Gastrocnemius medialis (tissue), 4 donors: Measurements from ENCODE around the gene PAEP. TPM values are rescaled to one million over a fixed set of nuclear protein-coding genes. Genes with fewer than 3 reads are reported as not detected.

ENCODE experiments used
- ATAC-seq, 2 donors: fragments of 150-250 bp; one replicate each; pipeline ENCODE4 v1.9.1; 2016
- DNase-seq, 2 donors: peaks; one replicate each; pipeline ENCODE4 v3.0.0-alpha.2; 2019
- H3K27ac ChIP-seq, 4 donors: fragments of 200-600 bp; sonication (generic); 1 replicate in 1 of 4; 2 replicates in 3 of 4; pipeline ENCODE4 v1.5.1; 2016 to 2018; ENCODE audit warnings: mild to moderate bottlenecking in 2 of 4, moderate library complexity in 1 of 4
- H3K27me3 ChIP-seq, 3 donors: fragments of 200-600 bp; sonication (generic) in 2 of 3; 1 replicate in 1 of 3; 2 replicates in 2 of 3; pipeline versions ENCODE4 v1.5.1 to v1.6.0; 2016 to 2019; ENCODE audit warnings: mild to moderate bottlenecking in 1 of 3, moderate library complexity in 1 of 3
- H3K36me3 ChIP-seq, 2 donors: fragments of 200-600 bp; sonication (generic) in 1 of 2; one replicate each; pipeline ENCODE4 v1.5.1; 2017 to 2018
- H3K4me1 ChIP-seq, 2 donors: fragments of 200-600 bp; sonication (generic) in 1 of 2; one replicate each; pipeline ENCODE4 v1.5.1; 2016 to 2017; ENCODE audit warnings: mild to moderate bottlenecking in 2 of 2
- H3K4me3 ChIP-seq, 4 donors: fragments of 200-600 bp; sonication (generic) in 3 of 4; 1 replicate in 1 of 4; 2 replicates in 3 of 4; pipeline ENCODE4 v1.5.1; 2016 to 2019; ENCODE audit warnings: mild to moderate bottlenecking in 2 of 4
- H3K9me3 ChIP-seq, 3 donors: fragments of 200-600 bp; sonication (generic) in 2 of 3; 1 replicate in 1 of 3; 2 replicates in 2 of 3; pipeline ENCODE4 v1.5.1; 2016 to 2019
- POLR2A ChIP-seq, 2 donors: fragments of 450-650 bp; IDR thresholded peaks; one replicate each; pipeline ENCODE4 v1.6.1; 2017; ENCODE audit warnings: antibody characterized with exemption in 2 of 2, mild to moderate bottlenecking in 2 of 2, moderate library complexity in 2 of 2
- in situ Hi-C, 4 donors: fragments of 200-750 bp; cut with MboI; loops; one replicate each; pipeline versions ENCODE4 v1.15.0 to v1.8.0; 2017; ENCODE audit warnings: low sequenced_read_pairs in 4 of 4
- intact Hi-C: fragments of 100-400 bp; cut with DNase I; formaldehyde crosslinking; loops from one replicate; pipeline ENCODE4 v1.15.1; 2023; ENCODE audit warnings: low total_unique reads
- total RNA-seq, 4 donors: library from RNA; depleted of rRNA; stranded (reverse); fragments of >200 nt; gene quantifications; one replicate each; pipeline versions ENCODE4 v1.1.0 to v1.2.3, GENCODE V29; 2016
- TF ChIP-seq, protein P1 (sequence below), 5 experiments: fragments of 450-650 bp in 3 of 5; fragments of 200-600 bp in 2 of 5; sonication (generic) in 2 of 5; IDR thresholded peaks in 4 of 5; conservative IDR thresholded peaks in 1 of 5; 1 replicate in 4 of 5; 2 replicates in 1 of 5; pipeline ENCODE4 v1.5.1; 2016 to 2019; ENCODE audit warnings: antibody characterized with exemption in 5 of 5, mild to moderate bottlenecking in 3 of 5, moderate library complexity in 3 of 5

Gene PAEP
- total RNA-seq, 4 donors from 2014 or later, result not detected

- Histone ChIP-seq H3K9me3 (no peaks in the 10 kb centered on the region), H3K27me3 (peaks cover 0 to 7% (median 7%) of the 10 kb centered on the region in 3 donors), H3K4me3 (no peak overlapping the region), H3K36me3 (no peaks in the 10 kb centered on the region), H3K27ac (no peak overlapping the region), H3K4me1 (no peaks in the 10 kb centered on the region)
- in situ Hi-C loops (no loop called here), intact Hi-C loops (no loop called here)
- no peak for ATAC-seq
- TF ChIP-seq, protein P1, sequence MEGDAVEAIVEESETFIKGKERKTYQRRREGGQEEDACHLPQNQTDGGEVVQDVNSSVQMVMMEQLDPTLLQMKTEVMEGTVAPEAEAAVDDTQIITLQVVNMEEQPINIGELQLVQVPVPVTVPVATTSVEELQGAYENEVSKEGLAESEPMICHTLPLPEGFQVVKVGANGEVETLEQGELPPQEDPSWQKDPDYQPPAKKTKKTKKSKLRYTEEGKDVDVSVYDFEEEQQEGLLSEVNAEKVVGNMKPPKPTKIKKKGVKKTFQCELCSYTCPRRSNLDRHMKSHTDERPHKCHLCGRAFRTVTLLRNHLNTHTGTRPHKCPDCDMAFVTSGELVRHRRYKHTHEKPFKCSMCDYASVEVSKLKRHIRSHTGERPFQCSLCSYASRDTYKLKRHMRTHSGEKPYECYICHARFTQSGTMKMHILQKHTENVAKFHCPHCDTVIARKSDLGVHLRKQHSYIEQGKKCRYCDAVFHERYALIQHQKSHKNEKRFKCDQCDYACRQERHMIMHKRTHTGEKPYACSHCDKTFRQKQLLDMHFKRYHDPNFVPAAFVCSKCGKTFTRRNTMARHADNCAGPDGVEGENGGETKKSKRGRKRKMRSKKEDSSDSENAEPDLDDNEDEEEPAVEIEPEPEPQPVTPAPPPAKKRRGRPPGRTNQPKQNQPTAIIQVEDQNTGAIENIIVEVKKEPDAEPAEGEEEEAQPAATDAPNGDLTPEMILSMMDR (IDR thresholded peaks at IDR 0.05 in 4 of 5, conservative IDR thresholded peaks at IDR 0.05 in 1 of 5), result no peak
- TF ChIP-seq POLR2A (IDR thresholded peaks at IDR 0.05), result no peak
- DNase-seq, result no peak
Observed at GRCh38 chr9:135586601-135587109, 25.1 kb downstream of the PAEP start.

GRCh38 chr9:135587658-135588057, 26.1 kb downstream of the PAEP start:
- ATAC-seq (no peak), DNase-seq (no peak)
- TF ChIP-seq POLR2A (IDR thresholded peaks at IDR 0.05), result no peak
- TF ChIP-seq, protein P1 (IDR thresholded peaks at IDR 0.05 in 4 of 5, conservative IDR thresholded peaks at IDR 0.05 in 1 of 5), result no peak
- no peaks in the 10 kb centered on the region for H3K4me1 ChIP-seq
- intact Hi-C loops (no loop called here), in situ Hi-C loops (no loop called here)
- peaks cover 0 to 7% (median 7%) of the 10 kb centered on the region in 3 donors for H3K27me3 ChIP-seq
- H3K36me3 ChIP-seq, result no peaks in the 10 kb centered on the region
- no peaks in the 10 kb centered on the region for H3K9me3 ChIP-seq
- H3K4me3 ChIP-seq, result no peak overlapping the region
- no peak overlapping the region for H3K27ac ChIP-seq

DNA sequence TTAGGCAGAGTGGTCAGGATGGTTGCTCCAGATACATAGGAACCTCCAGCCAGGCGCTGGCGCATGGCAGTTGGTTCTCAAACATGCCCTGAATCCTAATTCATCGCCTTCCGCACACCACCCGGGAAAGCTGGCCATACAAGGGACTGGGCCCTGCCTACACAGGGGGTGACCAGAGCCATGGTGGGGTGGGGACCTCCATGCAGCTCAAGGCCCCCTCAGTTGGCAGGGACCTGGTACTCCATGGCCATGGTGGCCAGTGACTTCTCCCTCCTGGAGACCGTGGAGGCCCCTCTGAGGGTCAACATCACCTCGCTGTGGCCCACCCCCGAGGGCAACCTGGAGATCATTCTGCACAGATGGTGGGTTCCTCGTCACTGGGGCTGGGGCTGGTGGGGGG, 26.8 kb downstream of the PAEP start:
- no peak overlapping the region for H3K27ac ChIP-seq
- peaks cover 0 to 7% (median 7%) of the 10 kb centered on the region in 3 donors for H3K27me3 ChIP-seq
- no peak overlapping the region for H3K4me3 ChIP-seq
- H3K36me3 ChIP-seq, result no peaks in the 10 kb centered on the region
- intact Hi-C loops, result no loop called here
- TF ChIP-seq, protein P1 (IDR thresholded peaks at IDR 0.05 in 4 of 5, conservative IDR thresholded peaks at IDR 0.05 in 1 of 5), result no peak
- TF ChIP-seq POLR2A (IDR thresholded peaks at IDR 0.05), result no peak
- no peaks in the 10 kb centered on the region for H3K4me1 ChIP-seq
- H3K9me3 ChIP-seq, result no peaks in the 10 kb centered on the region
- in situ Hi-C loops, result no loop called here
- ATAC-seq (no peak), DNase-seq (no peak)

DNA sequence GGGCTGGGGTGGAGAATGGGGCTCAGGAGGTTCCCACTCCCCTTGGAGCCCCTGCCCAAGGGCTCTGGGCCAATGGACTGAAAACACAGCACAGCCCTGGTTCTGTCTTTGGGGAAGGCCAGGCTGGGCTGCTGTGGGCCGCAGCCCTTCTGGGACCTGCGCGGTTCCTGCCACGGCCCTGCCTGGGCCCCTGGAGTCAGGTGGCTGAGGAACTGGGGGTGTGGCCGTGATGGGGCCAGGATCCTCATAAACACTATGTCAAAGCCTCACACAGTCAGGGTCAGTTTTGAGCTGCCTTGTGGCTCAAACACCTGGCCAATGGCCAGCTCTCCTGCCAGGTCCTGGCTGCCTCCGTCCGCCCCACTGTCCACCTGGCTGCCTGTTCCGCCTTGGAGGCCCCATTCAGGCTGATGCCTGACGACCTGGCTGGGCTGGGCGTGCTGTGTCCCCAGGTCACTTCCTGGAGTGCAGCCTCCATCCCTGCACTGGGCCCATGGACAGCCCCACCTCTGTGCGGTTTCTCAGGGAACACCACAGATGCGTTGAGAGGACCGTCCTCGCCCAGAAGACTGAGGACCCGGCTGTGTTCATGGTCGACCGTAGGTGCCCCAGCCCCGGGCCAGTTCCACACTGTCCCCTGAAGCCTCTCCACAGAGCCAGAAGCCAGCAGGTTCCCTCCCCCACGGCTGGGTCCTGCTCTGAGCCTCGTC, 27.5 kb downstream of the PAEP start:
- intact Hi-C loops, result no loop called here
- ATAC-seq (no peak), DNase-seq (no peak)

More for the DNA sequence above, 27.5 kb downstream of the PAEP start:
- Histone ChIP-seq H3K27me3 (peaks cover 0 to 4% (median 3%) of the 10 kb centered on the region in 3 donors), H3K27ac (no peak overlapping the region), H3K36me3 (no peaks in the 10 kb centered on the region), H3K9me3 (no peaks in the 10 kb centered on the region), H3K4me3 (no peak overlapping the region), H3K4me1 (no peaks in the 10 kb centered on the region)
- TF ChIP-seq POLR2A (IDR thresholded peaks at IDR 0.05), result no peak
- TF ChIP-seq, protein P1 (IDR thresholded peaks at IDR 0.05 in 4 of 5, conservative IDR thresholded peaks at IDR 0.05 in 1 of 5), result no peak
- in situ Hi-C loops, result no loop called here
